ENCODE measurements around the gene HSPH1. TPM values are rescaled to one million over a fixed set of nuclear protein-coding genes. Genes with fewer than 3 reads are reported as not detected.

Gene HSPH1
- total RNA-seq, 1 experiment from 2014 or later, result 116 TPM

- RAD21 ChIA-PET (ENCODE audit: low non-redundant PET in 1 of 2, low total read pairs in 2 of 2, uncharacterized antibody in 2 of 2, unreplicated experiment in 2 of 2), result no interaction called here
- no peak overlapping the region for H2AFZ ChIP-seq (ENCODE audit: low read depth, low read length, poor library complexity, severe bottlenecking)
- H3K4me3 ChIP-seq (replicated peaks in 1 of 2; ENCODE audit: low read depth in 1 of 2, low read length in 2 of 2), result no peak overlapping the region
- no peaks in the 10 kb centered on the region for H3K4me1 ChIP-seq (ENCODE audit: control insufficient read depth in 1 of 2, insufficient read depth in 2 of 2, low read length in 2 of 2)
- no peaks in the 10 kb centered on the region for H4K20me1 ChIP-seq (ENCODE audit: insufficient read depth)
- no peaks in the 10 kb centered on the region for H3K9me2 ChIP-seq (ENCODE audit: insufficient read depth)
- H3K4me2 ChIP-seq (ENCODE audit: low read length), result no peak overlapping the region
- H3K27me3 ChIP-seq (ENCODE audit: insufficient read depth, low read length), result peaks cover 21% of the 10 kb centered on the region; the same call in 1 of the 2 replicates
- intact Hi-C loops (cut with micrococcal nuclease), result no loop called here
- DNase-seq (ENCODE audit: low read depth, low spot score) (no peak), ATAC-seq (peak; percentile 30; the same call in 1 of the 2 replicates)
- BruUV-seq (replicated peaks), result no TSS peak
- no peak overlapping the region for H3K27ac ChIP-seq (ENCODE audit: low read depth, low read length)
- POLR2A ChIA-PET, result no interaction called here
- H3K79me2 ChIP-seq (ENCODE audit: insufficient read depth, low read length), result no peaks in the 10 kb centered on the region
- CTCF ChIA-PET, result no interaction called here
- TF ChIP-seq RAD21 (IDR thresholded peaks at IDR 0.05; ENCODE audit: low read depth), result no peak
- no peak for TF ChIP-seq CEBPB (IDR thresholded peaks at IDR 0.05; ENCODE audit: low read depth)
- no peak for TF ChIP-seq SP1 (IDR thresholded peaks at IDR 0.05; ENCODE audit: low read depth)
- TF ChIP-seq CTCF (IDR thresholded peaks at IDR 0.05 in 2 of 3, conservative IDR thresholded peaks at IDR 0.05 in 1 of 3; ENCODE audit: borderline replicate concordance in 1 of 3, insufficient read depth in 1 of 3, low read depth in 2 of 3, low read length in 2 of 3), result peak in 2 of 3 experiments; percentile 15 to 24; a peak in 2 of 6 replicates
- TF ChIP-seq ZNF274 (IDR thresholded peaks at IDR 0.05; ENCODE audit: low read depth, low read length), result no peak
- H3K9ac ChIP-seq (ENCODE audit: low read length), result no peak overlapping the region
- no peaks in the 10 kb centered on the region for H3K36me3 ChIP-seq (ENCODE audit: control insufficient read depth in 1 of 2, insufficient read depth in 2 of 2, low read length in 2 of 2)
- H3K9me3 ChIP-seq (ENCODE audit: control insufficient read depth in 1 of 2, insufficient read depth in 1 of 2, low read depth in 1 of 2, low read length in 2 of 2), result no peaks in the 10 kb centered on the region
Observed at GRCh38 chr13:31105020-31105795, 56.5 kb downstream of the HSPH1 start.

GRCh38 chr13:31102905-31103304 lies 58.8 kb downstream of the HSPH1 start:
- no peaks in the 10 kb centered on the region for H3K79me2 ChIP-seq (ENCODE audit: insufficient read depth, low read length)
- H3K4me3 ChIP-seq (replicated peaks in 1 of 2; ENCODE audit: low read depth in 1 of 2, low read length in 2 of 2), result no peak overlapping the region
- H3K9me3 ChIP-seq (ENCODE audit: control insufficient read depth in 1 of 2, insufficient read depth in 1 of 2, low read depth in 1 of 2, low read length in 2 of 2), result no peaks in the 10 kb centered on the region
- ATAC-seq (no peak), DNase-seq (ENCODE audit: low read depth, low spot score) (no peak)
- H3K36me3 ChIP-seq (ENCODE audit: control insufficient read depth in 1 of 2, insufficient read depth in 2 of 2, low read length in 2 of 2), result no peaks in the 10 kb centered on the region
- CTCF ChIA-PET, result no interaction called here
- intact Hi-C loops (cut with micrococcal nuclease), result no loop called here
- no peak overlapping the region for H3K27ac ChIP-seq (ENCODE audit: low read depth, low read length)
- BruUV-seq (replicated peaks), result no TSS peak
- no peaks in the 10 kb centered on the region for H3K4me1 ChIP-seq (ENCODE audit: control insufficient read depth in 1 of 2, insufficient read depth in 2 of 2, low read length in 2 of 2)
- no peak overlapping the region for H2AFZ ChIP-seq (ENCODE audit: low read depth, low read length, poor library complexity, severe bottlenecking)
- RAD21 ChIA-PET (ENCODE audit: low non-redundant PET in 1 of 2, low total read pairs in 2 of 2, uncharacterized antibody in 2 of 2, unreplicated experiment in 2 of 2), result no interaction called here
- no peaks in the 10 kb centered on the region for H4K20me1 ChIP-seq (ENCODE audit: insufficient read depth)
- H3K4me2 ChIP-seq (ENCODE audit: low read length), result no peak overlapping the region
- H3K9ac ChIP-seq (ENCODE audit: low read length), result no peak overlapping the region
- POLR2A ChIA-PET, result no interaction called here
- H3K27me3 ChIP-seq (ENCODE audit: insufficient read depth, low read length), result peaks cover 26% of the 10 kb centered on the region; the same call in 1 of the 2 replicates
- no peaks in the 10 kb centered on the region for H3K9me2 ChIP-seq (ENCODE audit: insufficient read depth)
- TF ChIP-seq EGR1 (IDR thresholded peaks at IDR 0.05; ENCODE audit: low read depth), result no peak
- TF ChIP-seq CTCF (IDR thresholded peaks at IDR 0.05 in 2 of 3, conservative IDR thresholded peaks at IDR 0.05 in 1 of 3; ENCODE audit: borderline replicate concordance in 1 of 3, insufficient read depth in 1 of 3, low read depth in 2 of 3, low read length in 2 of 3), result no peak
- TF ChIP-seq ELF1 (IDR thresholded peaks at IDR 0.05; ENCODE audit: borderline replicate concordance, low read depth), result no peak
- TF ChIP-seq EZH2phosphoT487 (IDR thresholded peaks at IDR 0.05; ENCODE audit: borderline replicate concordance), result no peak
- TF ChIP-seq YY1 (IDR thresholded peaks at IDR 0.05; ENCODE audit: extremely low read depth, insufficient replicate concordance, low read depth, low read length), result no peak
- TF ChIP-seq SIN3A (IDR thresholded peaks at IDR 0.05; ENCODE audit: low read depth), result no peak
- TF ChIP-seq ATF3 (IDR thresholded peaks at IDR 0.05), result no peak
- TF ChIP-seq RAD21 (IDR thresholded peaks at IDR 0.05; ENCODE audit: low read depth), result no peak
